Right lobe of liver (tissue), 4 donors: Measurements from ENCODE around the gene ARL5B.

Experiments used
- CTCF ChIP-seq, 4 donors: fragments of 200-600 bp in 3 of 4; fragments of 450-650 bp in 1 of 4; IDR thresholded peaks; one replicate each; pipeline versions ENCODE4 v1.5.1 to v1.8.0; 2016 to 2022; ENCODE audit warnings: antibody characterized with exemption in 4 of 4, mild to moderate bottlenecking in 2 of 4
- POLR2A ChIP-seq: fragments of 450-650 bp; IDR thresholded peaks from one replicate; pipeline ENCODE4 v1.6.1; 2017; ENCODE audit warnings: antibody characterized with exemption, mild to moderate bottlenecking
- donor health status: DM: no; HTN: no; CAD: no.
- donor health status: DM: no; HTN: no; CAD: no.
- donor health status: DM: no; HTN: yes; CAD: no.

DNA sequence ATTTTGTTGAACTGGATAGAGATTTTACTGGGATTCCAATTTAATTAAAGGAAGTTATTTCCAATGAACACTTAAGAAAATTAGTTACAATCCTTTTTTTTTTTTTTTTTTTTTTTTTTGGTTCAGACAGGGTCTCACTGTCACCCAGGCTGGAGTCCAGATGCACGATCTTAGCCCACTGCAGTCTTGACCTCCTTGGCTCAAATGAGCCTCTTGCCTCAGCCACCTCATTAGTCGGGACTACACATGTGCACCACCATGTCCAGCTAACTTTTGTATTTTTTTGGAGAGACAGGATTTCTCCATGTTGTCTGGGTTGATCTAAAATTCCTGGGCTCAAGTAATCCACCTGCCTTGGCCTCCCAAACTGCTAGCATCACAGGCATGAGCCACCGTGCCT is 2.5 kb upstream of the ARL5B start:
- TF ChIP-seq CTCF (IDR thresholded peaks at IDR 0.05), result no peak
- TF ChIP-seq POLR2A, result no peak
